HepG2 (cell line): ENCODE results near the gene CEP76. TPM values are rescaled to one million over a fixed set of nuclear protein-coding genes. Genes with fewer than 3 reads are reported as not detected.

Source experiments
- ATAC-seq: fragments of 200-7000 bp; cut with Tn5 transposase; 3 replicates; pipeline ENCODE4 v1.9.1; 2020; ENCODE audit warnings: mild to moderate bottlenecking, moderate library complexity
- BruUV-seq: library from RNA; stranded (reverse); fragments of 400-500 nt; replicated peaks from 2 replicates; lab custom pipeline; 2021; lab: Mats Ljungman, UMichigan
- CTCF ChIA-PET: fragments of 300-600 bp; formaldehyde crosslinking; extraction: SDS; loops from one replicate; lab custom pipeline; 2021; ENCODE audit warnings: low total read pairs, inconsistent platforms, low intra/inter-chr PET ratio; lab: Yijun Ruan, JAX
- POLR2A ChIA-PET: fragments of 350-600 bp; sonication (Branson Sonifier 250); formaldehyde crosslinking; loops from one replicate; lab custom pipeline; 2020; ENCODE audit warnings: antibody characterized with exemption, inconsistent platforms; lab: Yijun Ruan, JAX
- DNase-seq: peaks from one replicate; pipeline ENCODE4 v3.0.0-alpha.2; 2015; ENCODE audit warnings: low spot score
- FAIRE-seq: peaks from 3 replicates; lab custom pipeline; 2011; peaks lifted over from hg19 to GRCh38; lab: Jason Lieb, UNC
- H2AFZ ChIP-seq: one replicate; pipeline ENCODE4 v1.6.1; 2011; ENCODE audit warnings: low read length, inconsistent platforms
- H3K27ac ChIP-seq: fragments of 300-600 bp; 3 replicates; pipeline ENCODE4 v1.8.0; 2011; ENCODE audit warnings: mixed run types, mild to moderate bottlenecking, mixed read lengths, low read length, inconsistent platforms; ENCODE audit not compliant: insufficient read depth; ENCODE audit errors: extremely low read length
- H3K27me3 ChIP-seq, 2 experiments: fragments of 200-600 bp in 1 of 2; 2 replicates in 1 of 2; 3 replicates in 1 of 2; pipeline versions ENCODE4 v1.6.0 to v1.8.0; 2011; ENCODE audit warnings: low read length in 2 of 2, mild to moderate bottlenecking in 2 of 2, moderate library complexity in 2 of 2, inconsistent platforms in 1 of 2; ENCODE audit not compliant: insufficient read depth in 2 of 2, control insufficient read depth in 1 of 2
- H3K36me3 ChIP-seq, 2 experiments: fragments of 200-600 bp in 1 of 2; replicated peaks in 1 of 2; 2 replicates in 1 of 2; 3 replicates in 1 of 2; pipeline versions ENCODE4 v1.5.1 to v1.8.0; 2011; ENCODE audit warnings: low read length in 2 of 2, inconsistent platforms in 1 of 2; ENCODE audit not compliant: insufficient read depth in 2 of 2, control insufficient read depth in 1 of 2
- H3K4me1 ChIP-seq: 2 replicates; pipeline ENCODE4 v1.5.1; 2012; ENCODE audit warnings: low read length, inconsistent platforms; ENCODE audit not compliant: insufficient read depth
- H3K4me2 ChIP-seq: 2 replicates; pipeline ENCODE4 v1.6.0; 2011; ENCODE audit warnings: low read depth, low read length, inconsistent platforms
- H3K4me3 ChIP-seq, 3 experiments: fragments of 200-600 bp in 1 of 3; sonication (generic), shearing (Covaris generic) in 1 of 3; replicated peaks in 1 of 3; 2 replicates each; pipeline ENCODE4 v1.5.1; 2011 to 2016; ENCODE audit warnings: low read length in 3 of 3, inconsistent platforms in 2 of 3, low read depth in 2 of 3, mild to moderate bottlenecking in 2 of 3, control low read depth in 1 of 3, mixed read lengths in 1 of 3; ENCODE audit not compliant: insufficient read depth in 1 of 3
- H3K79me2 ChIP-seq: one replicate; pipeline ENCODE4 v1.6.1; 2011; ENCODE audit warnings: low read length, inconsistent platforms; ENCODE audit not compliant: insufficient read depth
- H3K9ac ChIP-seq: 2 replicates; pipeline ENCODE4 v1.6.0; 2011; ENCODE audit warnings: mild to moderate bottlenecking, low read depth, low read length, inconsistent platforms; ENCODE audit not compliant: insufficient read depth
- H3K9me3 ChIP-seq: 2 replicates; pipeline ENCODE4 v1.5.1; 2012; ENCODE audit warnings: mild to moderate bottlenecking, low read length
- H4K20me1 ChIP-seq: 2 replicates; pipeline ENCODE4 v1.6.0; 2011; ENCODE audit warnings: inconsistent platforms, mild to moderate bottlenecking, low read length, moderate library complexity; ENCODE audit not compliant: insufficient read depth
- ARNT ChIP-seq: fragments of 450-650 bp; IDR thresholded peaks from 2 replicates; pipeline ENCODE4 v1.6.1; 2017
- BCL6 ChIP-seq: IDR thresholded peaks from 2 replicates; pipeline ENCODE4 v1.6.1; 2016; ENCODE audit warnings: missing genetic modification reagents, missing compliant biosample characterization
- CREB1 ChIP-seq, 2 experiments: fragments of 450-650 bp in 1 of 2; IDR thresholded peaks; 2 replicates each; pipeline ENCODE4 v1.6.1; 2016 to 2017; ENCODE audit warnings: control low read depth in 1 of 2, mild to moderate bottlenecking in 1 of 2, missing compliant biosample characterization in 1 of 2, missing genetic modification characterization in 1 of 2
- DNMT1 ChIP-seq: sonication (generic); formaldehyde crosslinking; IDR thresholded peaks from 2 replicates; pipeline ENCODE4 v1.5.1; 2020; ENCODE audit warnings: mild to moderate bottlenecking, missing genetic modification reagents
- ETS1 ChIP-seq: sonication (generic); formaldehyde crosslinking; IDR thresholded peaks from 2 replicates; pipeline ENCODE4 v1.4.0; 2020; ENCODE audit warnings: missing genetic modification reagents
- KMT2A ChIP-seq: sonication (generic); formaldehyde crosslinking; IDR thresholded peaks from 2 replicates; pipeline ENCODE4 v1.4.0; 2020; ENCODE audit warnings: missing genetic modification reagents
- LCORL ChIP-seq, 2 experiments: fragments of 450-650 bp in 1 of 2; sonication (generic) in 1 of 2; formaldehyde crosslinking in 1 of 2; IDR thresholded peaks; 2 replicates each; pipeline versions ENCODE4 v1.5.0 to v1.6.1; 2017 to 2020; ENCODE audit warnings: antibody characterized with exemption in 1 of 2, missing genetic modification reagents in 1 of 2
- LRRFIP1 ChIP-seq: sonication (generic); formaldehyde crosslinking; conservative IDR thresholded peaks from 2 replicates; pipeline ENCODE4 v1.4.0; 2020; ENCODE audit warnings: missing genetic modification reagents
- ZBTB1 ChIP-seq: sonication (generic); formaldehyde crosslinking; IDR thresholded peaks from 2 replicates; pipeline ENCODE4 v1.4.0; 2020; ENCODE audit warnings: missing genetic modification reagents, borderline replicate concordance
- ZBTB33 ChIP-seq: sonication (generic); formaldehyde crosslinking; IDR thresholded peaks from 2 replicates; pipeline ENCODE4 v1.4.0; 2020; ENCODE audit warnings: missing genetic modification reagents
- ZBTB38 ChIP-seq: sonication (generic); formaldehyde crosslinking; IDR thresholded peaks from 2 replicates; pipeline ENCODE4 v1.5.1; 2020; ENCODE audit warnings: mild to moderate bottlenecking, missing genetic modification reagents
- ZFP90 ChIP-seq: sonication (generic); formaldehyde crosslinking; IDR thresholded peaks from 2 replicates; pipeline ENCODE4 v1.8.0; 2022; ENCODE audit warnings: missing genetic modification reagents, mild to moderate bottlenecking, inconsistent platforms, borderline replicate concordance
- ZKSCAN5 ChIP-seq: sonication (generic); formaldehyde crosslinking; IDR thresholded peaks from 2 replicates; pipeline ENCODE4 v1.5.1; 2020; ENCODE audit warnings: mild to moderate bottlenecking, missing genetic modification reagents
- ZNF136 ChIP-seq: sonication (generic); formaldehyde crosslinking; IDR thresholded peaks from 2 replicates; pipeline ENCODE4 v1.8.1; 2022; ENCODE audit warnings: low read depth, mild to moderate bottlenecking, moderate library complexity, missing genetic modification reagents
- ZNF18 ChIP-seq: sonication (generic); formaldehyde crosslinking; IDR thresholded peaks from 2 replicates; pipeline ENCODE4 v1.8.0; 2022; ENCODE audit warnings: mild to moderate bottlenecking, missing genetic modification reagents; ENCODE audit not compliant: insufficient replicate concordance
- ZNF678 ChIP-seq: sonication (generic); formaldehyde crosslinking; IDR thresholded peaks from 2 replicates; pipeline ENCODE4 v1.4.0; 2020; ENCODE audit warnings: mild to moderate bottlenecking, missing genetic modification reagents
- ZNF761 ChIP-seq: sonication (generic); formaldehyde crosslinking; conservative IDR thresholded peaks from 2 replicates; pipeline ENCODE4 v1.4.0; 2020; ENCODE audit warnings: mild to moderate bottlenecking, missing genetic modification reagents
- ZNF766 ChIP-seq: sonication (generic); formaldehyde crosslinking; IDR thresholded peaks from 2 replicates; pipeline ENCODE4 v1.5.0; 2020; ENCODE audit warnings: missing genetic modification reagents, borderline replicate concordance
- WGBS: methylation state at CpG from one replicate; pipeline ENCODE4 v1.1.6; 2017; ENCODE audit warnings: low lambda C conversion rate; 5-methylcytosine and 5-hydroxymethylcytosine counted together
- in situ Hi-C: cut with HindIII; loops from 2 replicates; pipeline ENCODE4 v1.10.0; 2017; ENCODE audit warnings: low pct_unique_long_range_greater_than_20kb; ENCODE audit not compliant: extremely low pct_ligation_motif_present
- intact Hi-C: fragments of 100-400 bp; cut with micrococcal nuclease; formaldehyde crosslinking; loops from one replicate; pipeline ENCODE4 v1.10.0; 2022; ENCODE audit not compliant: unreplicated experiment
- polyA plus RNA-seq, 8 experiments: library from polyadenylated mRNA; depleted of rRNA in 3 of 8; stranded (reverse) in 7 of 8; unstranded in 1 of 8; fragments of >200 nt; fragmentation: Illumina TruSeq in 4 of 8; extraction: Trizol in 4 of 8; gene quantifications; 2 replicates each; pipeline versions ENCODE4 v1.2.1 to v1.2.3, GENCODE V29; 2011 to 2016; ENCODE audit warnings: low read depth in 4 of 8, missing spikeins in 1 of 8, mixed read lengths in 1 of 8; ENCODE audit not compliant: insufficient read depth in 1 of 8
- total RNA-seq, 5 experiments: library from RNA; depleted of rRNA; stranded (reverse); fragments of >200 nt; fragmentation: Illumina TruSeq; extraction: Trizol; gene quantifications; 2 replicates each; pipeline ENCODE4 v1.2.3, GENCODE V29; 2016; ENCODE audit warnings: low read depth in 1 of 5

CEP76 gene
- total and polyA plus RNA-seq, 2 of the 13 experiments (the other 11 are each of a cell fraction or from before 2014, with no cell fraction given), result 13.9 to 15.1 TPM

GRCh38 chr18:12640881-12641200 lies 61.7 kb downstream of the CEP76 start:
- H3K79me2 ChIP-seq, result peaks cover 12% of the 10 kb centered on the region
- no peaks in the 10 kb centered on the region for H4K20me1 ChIP-seq
- no peak overlapping the region for H2AFZ ChIP-seq
- DNase-seq, result no peak
- in situ Hi-C loops (no loop called here), intact Hi-C loops (loop anchor here (5.0 kb wide), 1 partner anchor 44 kb away; no protein-coding TSS in a partner anchor)
- H3K4me3 ChIP-seq, result no peak overlapping the region; a peak in 1 of 6 replicates
- peak; percentile 75 for ATAC-seq
- peak overlapping the region; percentile 65 for H3K4me2 ChIP-seq
- H3K4me1 ChIP-seq, result peaks cover 36% of the 10 kb centered on the region
- H3K9me3 ChIP-seq, result no peaks in the 10 kb centered on the region
- no peaks in the 10 kb centered on the region for H3K36me3 ChIP-seq
- H3K27me3 ChIP-seq, result no peaks in the 10 kb centered on the region
- ChIA-PET CTCF (no interaction called here), POLR2A (interaction anchor here (1.0 to 1.8 kb wide), 2 partner anchors 12 to 34 kb away, joined by 3 to 8 read pairs; no protein-coding TSS in a partner anchor)
- BruUV-seq, result no TSS peak
- 43% methylated on average over 6 of the region's 6 CpGs for WGBS
- peak overlapping the region; percentile 57 for H3K27ac ChIP-seq
- peak overlapping the region; percentile 26; the same call in 1 of the 2 replicates for H3K9ac ChIP-seq
- FAIRE-seq, result no peak
- TF ChIP-seq ZNF678 (CRISPR knock-in tag), result no peak
- no peak for TF ChIP-seq ZKSCAN5 (CRISPR knock-in tag)
- no peak for TF ChIP-seq ZNF136 (CRISPR knock-in tag)
- TF ChIP-seq KMT2A (CRISPR knock-in tag), result peak; percentile 11; the same call in 1 of the 2 replicates
- no peak for TF ChIP-seq ARNT
- TF ChIP-seq ZBTB1, result no peak
- TF ChIP-seq ZNF766, result no peak
- TF ChIP-seq ZBTB38 (CRISPR knock-in tag), result peak; percentile 64; the same call in 1 of the 2 replicates
- no peak for TF ChIP-seq LCORL (IDR thresholded peaks at IDR 0.05)
- TF ChIP-seq LCORL (CRISPR knock-in tag; IDR thresholded peaks at IDR 0.05), result 0 out of 2 replicates have a peak, but pooled peaks have one; percentile 3
- no peak for TF ChIP-seq CREB1 (IDR thresholded peaks at IDR 0.05)
- TF ChIP-seq CREB1 (CRISPR knock-in tag; IDR thresholded peaks at IDR 0.05), result no peak
- TF ChIP-seq DNMT1 (CRISPR knock-in tag), result no peak
- TF ChIP-seq BCL6 (CRISPR knock-in tag), result no peak
- peak; percentile 2 for TF ChIP-seq ZNF18 (CRISPR knock-in tag)
- peak; percentile 38; the same call in 1 of the 2 replicates for TF ChIP-seq ZBTB33
- no peak for TF ChIP-seq ETS1
- no peak for TF ChIP-seq ZNF761
- no peak for TF ChIP-seq ZFP90
- no peak for TF ChIP-seq LRRFIP1
